HG02870 (cell line): Measurements from ENCODE around the gene EEA1.
"Not testable (repeated sequence)": the region's sequence is repeated elsewhere in the genome, so short reads cannot be mapped to it uniquely, and the experiment has no call there.

Experiments
- ATAC-seq: cut with Tn5 transposase; IDR thresholded peaks from one replicate; pipeline ENCODE4 v1.9.1; 2021; ENCODE audit warnings: mild to moderate bottlenecking, moderate library complexity; ENCODE audit not compliant: unreplicated experiment

Gene EEA1

GRCh38 chr12:92756898-92757596 lies 172.0 kb downstream of the EEA1 start:
- no peak for ATAC-seq

- ATAC-seq, result no peak
These were observed 174.9 kb downstream of the EEA1 start for GRCh38 chr12:92753976-92754885.

DNA sequence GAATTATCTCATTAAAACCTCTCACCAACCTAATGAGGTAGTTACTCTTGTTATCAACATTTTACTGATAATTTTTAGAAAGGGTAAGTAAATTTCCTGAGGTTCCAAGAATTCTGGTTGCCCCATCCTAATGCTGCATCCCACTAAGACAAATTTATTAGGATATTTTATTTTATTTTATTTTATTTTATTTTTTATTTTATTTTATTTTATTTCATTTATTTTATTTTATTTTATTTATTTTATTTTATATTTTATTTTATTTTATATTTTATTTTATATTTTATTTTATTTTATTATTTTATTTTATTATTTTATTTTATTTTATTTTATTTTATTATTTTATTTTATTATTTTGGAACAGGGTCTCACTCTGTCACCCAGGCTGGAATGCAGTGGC lies 179.4 kb downstream of the EEA1 start:
- not testable (repeated sequence) for ATAC-seq

DNA sequence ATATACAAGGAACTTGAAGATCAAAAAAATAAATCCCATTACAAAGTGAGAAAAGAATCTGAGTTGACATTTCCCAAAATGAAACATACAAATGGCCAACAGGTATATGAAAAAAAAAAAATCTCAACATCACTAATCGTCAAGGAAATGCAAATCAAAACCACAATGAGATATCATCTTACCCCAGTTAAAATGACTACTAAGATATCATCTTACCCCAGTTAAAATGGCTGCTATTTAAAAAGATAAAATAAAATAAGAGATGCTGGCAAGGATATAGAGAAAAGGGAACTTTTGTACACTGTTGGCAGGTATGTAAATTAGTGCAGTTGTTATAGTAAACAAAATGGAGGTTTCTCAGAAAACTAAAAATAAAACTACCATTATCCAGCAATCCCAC lies 181.9 kb downstream of the EEA1 start:
- ATAC-seq, result no peak

DNA sequence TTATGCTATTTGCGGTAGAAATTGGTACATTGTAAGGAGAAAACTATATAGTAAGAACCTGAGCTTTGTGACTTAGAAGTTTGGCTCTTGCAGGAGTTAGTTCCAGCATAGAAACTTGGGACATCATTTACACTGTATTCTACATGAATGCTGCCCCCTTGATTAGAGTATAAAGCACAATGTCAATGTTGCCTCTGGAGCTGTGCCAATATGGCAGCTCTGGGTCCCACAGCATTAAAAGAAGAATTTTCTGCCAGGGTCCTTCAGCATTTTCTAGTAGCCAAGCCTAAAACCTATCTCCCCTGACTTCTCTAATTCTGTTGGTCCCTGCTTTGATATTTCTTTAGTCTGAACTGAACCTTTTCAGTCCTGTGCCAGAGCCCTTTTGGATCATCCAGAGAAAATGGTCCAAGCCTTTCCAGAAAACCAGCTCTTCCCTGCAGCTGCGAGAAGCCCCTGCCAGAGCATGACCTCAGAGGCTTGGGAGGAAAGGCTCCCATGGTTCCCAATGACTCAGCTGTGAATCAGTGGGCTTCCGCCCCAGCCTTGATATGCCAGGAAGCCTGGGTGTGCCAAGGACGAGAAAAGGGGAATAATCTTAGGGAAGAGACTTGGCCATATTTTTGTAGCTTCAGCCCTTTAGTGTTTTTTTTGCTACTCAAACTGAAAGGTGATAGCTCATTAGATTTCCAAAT lies 183.1 kb downstream of the EEA1 start:
- ATAC-seq, result no peak

DNA sequence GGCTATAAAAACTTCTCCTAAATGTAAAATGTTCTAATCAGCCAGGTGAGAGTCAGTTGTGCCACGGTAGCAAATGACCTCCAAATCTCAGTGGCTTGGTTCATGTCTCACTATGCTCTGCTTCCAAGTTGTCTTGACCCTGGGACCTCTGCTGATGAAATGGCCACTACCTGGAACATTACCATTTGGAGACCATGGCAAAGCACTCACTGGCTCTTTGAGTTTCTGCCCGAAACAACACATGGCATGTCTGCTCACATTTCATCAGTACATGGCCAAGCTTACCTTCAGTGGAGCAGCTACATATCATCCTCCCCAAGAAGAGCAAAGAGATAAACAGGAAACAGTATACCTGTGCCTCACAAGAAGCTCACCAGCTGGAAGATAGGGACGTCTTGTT lies 186.1 kb downstream of the EEA1 start:
- no peak for ATAC-seq

GRCh38 chr12:92740411-92740810 lies 188.7 kb downstream of the EEA1 start:
- ATAC-seq, result no peak

GRCh38 chr12:92739113-92739512 lies 190.0 kb downstream of the EEA1 start:
- no peak for ATAC-seq

- ATAC-seq, result no peak
These were observed 190.9 kb downstream of the EEA1 start for GRCh38 chr12:92737855-92738850.

DNA sequence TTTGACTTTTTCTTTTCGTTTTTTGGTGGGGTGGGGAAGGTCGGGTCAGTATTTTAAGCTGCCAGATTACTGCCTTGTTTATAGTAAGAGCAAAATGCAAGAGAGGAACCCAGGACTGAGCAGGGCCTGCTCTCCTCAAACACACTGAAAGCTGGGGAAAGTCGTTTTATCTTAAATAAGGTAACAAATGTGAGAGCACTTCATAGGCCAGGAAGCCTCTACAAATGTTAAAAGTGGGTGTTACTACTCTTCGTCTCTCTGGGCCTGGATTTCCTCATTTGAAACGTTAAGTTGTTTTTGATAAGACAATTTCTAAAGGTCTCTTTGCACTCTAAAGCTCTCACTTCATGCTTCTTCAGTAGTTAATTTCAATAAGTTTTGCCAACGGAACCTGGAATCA lies 192.5 kb downstream of the EEA1 start:
- ATAC-seq, result no peak

- no peak for ATAC-seq
These were observed 193.9 kb downstream of the EEA1 start for GRCh38 chr12:92735131-92735721.

DNA sequence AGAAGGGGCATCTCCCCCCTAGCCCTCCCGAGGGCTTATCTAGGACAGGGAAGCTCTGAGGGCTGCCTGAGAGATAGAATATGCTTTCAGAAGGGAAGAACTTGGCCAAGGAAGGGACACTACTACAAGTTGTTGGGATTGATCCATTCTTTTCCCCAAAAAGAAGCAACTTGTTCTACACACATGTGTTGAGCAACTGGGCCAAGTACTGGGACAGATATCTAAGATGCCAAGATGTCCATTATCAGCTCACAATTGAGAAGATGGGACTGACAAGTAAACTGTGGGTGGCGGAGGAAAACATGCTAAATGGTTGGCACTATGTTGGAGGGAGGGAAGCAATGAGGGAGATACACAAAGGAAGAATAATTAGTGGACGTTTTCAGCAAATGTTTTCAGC lies 195.4 kb downstream of the EEA1 start:
- no peak for ATAC-seq

GRCh38 chr12:92733181-92733580 lies 195.9 kb downstream of the EEA1 start:
- ATAC-seq, result no peak

DNA sequence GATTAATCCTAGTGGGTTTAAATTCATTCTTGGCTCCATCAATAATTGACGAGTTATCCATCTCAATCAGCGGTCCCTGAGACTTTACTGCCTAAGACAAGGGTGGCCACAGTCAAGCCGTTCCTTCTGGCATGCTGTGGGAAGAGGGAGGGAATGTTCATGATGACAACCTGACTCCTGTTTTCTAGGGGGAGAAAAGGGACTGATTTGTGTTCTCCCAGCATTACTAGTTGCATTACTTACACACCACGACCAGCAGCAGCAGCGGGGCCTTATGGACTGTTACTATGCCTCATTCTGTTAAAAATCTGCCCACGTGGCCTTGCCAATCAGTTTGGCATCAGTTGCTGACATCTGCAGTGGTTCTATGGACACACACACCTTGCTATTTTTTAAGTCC lies 196.4 kb downstream of the EEA1 start:
- ATAC-seq, result no peak

DNA sequence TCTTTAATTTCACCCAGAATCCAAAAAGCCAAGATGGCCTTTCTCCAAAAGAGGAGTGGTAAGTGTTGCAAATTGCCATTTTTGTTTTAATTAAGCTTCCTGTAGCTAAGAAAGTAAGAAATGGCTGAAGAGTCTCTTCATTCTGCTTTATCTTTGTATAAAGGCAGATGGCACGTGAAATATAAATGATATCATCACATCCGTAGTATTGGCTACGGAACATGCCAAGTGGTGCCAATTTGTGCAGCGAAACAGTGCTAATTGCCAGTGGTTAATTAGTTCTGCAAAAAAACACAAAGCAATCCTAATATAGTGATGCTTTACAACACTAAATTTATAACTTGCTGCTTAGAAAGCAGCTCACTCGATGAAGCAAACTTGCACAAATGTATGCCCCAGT lies 196.9 kb downstream of the EEA1 start:
- ATAC-seq, result no peak

GRCh38 chr12:92730758-92731157 lies 198.3 kb downstream of the EEA1 start:
- no peak for ATAC-seq

DNA sequence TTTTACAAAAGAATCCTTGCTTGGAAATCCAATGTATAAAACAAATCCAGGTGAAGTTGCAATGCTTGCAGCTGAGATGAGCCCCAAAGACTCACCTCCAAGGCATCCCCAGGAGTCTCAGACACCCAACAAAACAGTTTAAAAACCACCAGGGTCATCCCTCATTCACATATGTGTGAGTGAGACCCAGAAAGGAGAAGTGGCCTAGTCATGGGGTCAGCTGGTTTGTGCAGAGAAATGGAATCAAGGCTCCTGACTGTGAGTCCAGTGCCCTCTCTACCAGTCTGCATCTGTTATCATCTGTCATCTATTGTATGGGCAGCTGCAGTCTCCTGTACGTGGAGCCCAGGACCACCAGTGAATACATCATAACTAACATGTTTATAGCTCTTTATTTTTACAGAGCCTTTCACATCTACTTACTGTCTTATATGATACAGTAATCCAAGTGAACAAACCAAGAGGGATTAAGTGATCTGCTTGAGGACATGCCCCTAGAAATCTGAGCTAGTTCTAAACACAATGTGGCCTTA lies 199.3 kb downstream of the EEA1 start:
- no peak for ATAC-seq

DNA sequence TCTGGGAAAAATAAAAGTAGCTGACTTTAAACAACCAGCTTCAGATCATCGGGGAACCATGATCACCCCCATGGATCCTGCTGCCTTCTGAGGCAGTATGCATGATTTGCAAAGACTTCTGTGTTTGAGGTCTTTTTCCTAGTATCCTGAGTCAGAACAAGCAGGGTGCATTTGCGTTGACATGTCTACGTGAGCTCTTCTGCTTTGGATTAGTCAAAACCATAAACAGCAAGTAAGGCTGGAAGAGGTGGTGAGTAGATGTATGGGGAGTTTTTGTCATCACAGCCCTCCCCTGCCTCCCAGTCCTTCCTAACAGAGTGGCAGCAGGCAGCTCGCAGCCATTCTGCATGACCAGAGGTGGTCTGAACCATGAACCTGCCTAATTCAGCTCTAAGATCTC lies 202.2 kb downstream of the EEA1 start:
- ATAC-seq, result no peak

- no peak for ATAC-seq
These were observed 206.2 kb downstream of the EEA1 start for GRCh38 chr12:92722897-92723296.

DNA sequence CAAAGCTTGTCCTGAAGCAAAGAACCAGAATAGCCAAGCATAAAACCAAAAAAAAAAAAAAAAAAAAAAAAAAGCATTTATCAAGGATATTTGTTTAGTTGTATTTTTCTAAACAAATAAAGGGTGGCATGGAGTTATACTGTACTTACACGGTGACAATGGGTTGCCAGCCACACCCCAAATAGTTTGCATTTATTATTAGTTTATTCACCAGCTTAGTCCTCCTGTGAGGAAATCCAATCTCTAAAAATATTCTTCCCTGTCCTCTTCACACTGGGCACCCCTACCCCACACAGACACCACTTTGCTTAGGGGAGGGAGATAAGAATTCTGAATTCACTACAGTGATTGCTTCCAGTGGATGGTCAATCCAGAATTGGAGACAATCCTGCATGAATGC lies 207.4 kb downstream of the EEA1 start:
- ATAC-seq, result no peak
